ENCODE data around the gene PLCB1. TPM values are rescaled to one million over a fixed set of nuclear protein-coding genes. Genes with fewer than 3 reads are reported as not detected.

PLCB1 gene
- total RNA-seq, 2 donors from 2014 or later = 7.3 to 45.5 TPM

- Histone ChIP-seq H3K27ac (no peak overlapping the region), H3K4me3 (no peak overlapping the region), H3K4me1 (no peaks in the 10 kb centered on the region), H3K27me3 (no peaks in the 10 kb centered on the region), H3K36me3 (no peaks in the 10 kb centered on the region), H3K9me3 (no peaks in the 10 kb centered on the region)
- no peak for DNase-seq (ENCODE audit: low spot score)
- TF ChIP-seq CTCF (IDR thresholded peaks at IDR 0.05) = no peak
These were observed 602.9 kb downstream of the PLCB1 start for GRCh38 chr20:8735014-8735413.

GRCh38 chr20:8735674-8736073, 603.6 kb downstream of the PLCB1 start:
- no peaks in the 10 kb centered on the region for H3K27me3 ChIP-seq
- TF ChIP-seq CTCF (IDR thresholded peaks at IDR 0.05) = no peak
- DNase-seq (ENCODE audit: low spot score) = no peak
- H3K4me1 ChIP-seq = no peaks in the 10 kb centered on the region
- H3K36me3 ChIP-seq = no peaks in the 10 kb centered on the region
- H3K27ac ChIP-seq = no peak overlapping the region
- no peaks in the 10 kb centered on the region for H3K9me3 ChIP-seq
- no peak overlapping the region for H3K4me3 ChIP-seq

- Histone ChIP-seq H3K9me3 (no peaks in the 10 kb centered on the region), H3K27ac (no peak overlapping the region), H3K4me3 (no peak overlapping the region), H3K36me3 (peaks cover 10% of the 10 kb centered on the region), H3K27me3 (no peaks in the 10 kb centered on the region), H3K4me1 (no peaks in the 10 kb centered on the region)
- no peak for TF ChIP-seq CTCF (IDR thresholded peaks at IDR 0.05)
- DNase-seq (ENCODE audit: low spot score) = no peak
These were observed 608.2 kb downstream of the PLCB1 start for GRCh38 chr20:8740265-8740664.

GRCh38 chr20:8744228-8744844, 612.3 kb downstream of the PLCB1 start:
- Histone ChIP-seq H3K9me3 (no peaks in the 10 kb centered on the region), H3K27ac (no peak overlapping the region), H3K4me3 (no peak overlapping the region), H3K36me3 (peaks cover 10% of the 10 kb centered on the region), H3K27me3 (no peaks in the 10 kb centered on the region), H3K4me1 (no peaks in the 10 kb centered on the region)
- DNase-seq (ENCODE audit: low spot score) = no peak
- TF ChIP-seq CTCF (IDR thresholded peaks at IDR 0.05) = no peak

- DNase-seq (ENCODE audit: low spot score) = no peak
- Histone ChIP-seq H3K36me3 (no peaks in the 10 kb centered on the region), H3K4me3 (no peak overlapping the region), H3K9me3 (no peaks in the 10 kb centered on the region), H3K27me3 (no peaks in the 10 kb centered on the region), H3K27ac (no peak overlapping the region), H3K4me1 (no peaks in the 10 kb centered on the region)
- TF ChIP-seq CTCF (IDR thresholded peaks at IDR 0.05) = no peak
These were observed 617.0 kb downstream of the PLCB1 start for GRCh38 chr20:8749101-8749500.

- Histone ChIP-seq H3K27ac (no peak overlapping the region), H3K27me3 (no peaks in the 10 kb centered on the region), H3K4me3 (no peak overlapping the region), H3K36me3 (no peaks in the 10 kb centered on the region), H3K4me1 (no peaks in the 10 kb centered on the region), H3K9me3 (no peaks in the 10 kb centered on the region)
- no peak for DNase-seq (ENCODE audit: low spot score)
- TF ChIP-seq CTCF (IDR thresholded peaks at IDR 0.05) = no peak
These were observed 617.9 kb downstream of the PLCB1 start for GRCh38 chr20:8749986-8750385.

Data from right atrium auricular region (tissue), 2 donors.